Neural progenitor cell (in vitro differentiated cells): ENCODE measurements around the gene BRINP3. TPM values are rescaled to one million over a fixed set of nuclear protein-coding genes. Genes with fewer than 3 reads are reported as not detected.

Source experiments
- DNase-seq: peaks from one replicate; pipeline ENCODE4 v3.0.0-alpha.2; 2016; ENCODE audit warnings: low spot score
- H2AFZ ChIP-seq: fragments of 200-600 bp; sonication (generic); replicated peaks from 2 replicates; pipeline ENCODE4 v1.6.1; 2016; ENCODE audit warnings: antibody characterized with exemption
- H3F3A ChIP-seq: fragments of 200-600 bp; sonication (generic); 2 replicates; pipeline ENCODE4 v1.6.1; 2016; ENCODE audit warnings: antibody characterized with exemption, low read depth
- H3K27ac ChIP-seq: fragments of 200-600 bp; sonication (generic); 2 replicates; pipeline ENCODE4 v1.5.1; 2016; ENCODE audit warnings: mild to moderate bottlenecking
- H3K27me3 ChIP-seq: fragments of 200-600 bp; sonication (generic); 2 replicates; pipeline ENCODE4 v1.6.1; 2016; ENCODE audit warnings: mild to moderate bottlenecking, moderate library complexity
- H3K36me3 ChIP-seq: fragments of 200-600 bp; sonication (generic); 2 replicates; pipeline ENCODE4 v1.5.1; 2016
- H3K4me1 ChIP-seq: fragments of 200-600 bp; sonication (generic); 2 replicates; pipeline ENCODE4 v1.6.1; 2016; ENCODE audit warnings: mixed run types
- H3K4me2 ChIP-seq: fragments of 200-600 bp; sonication (generic); 2 replicates; pipeline ENCODE4 v1.6.1; 2016
- H3K4me3 ChIP-seq: fragments of 200-600 bp; sonication (generic); 2 replicates; pipeline ENCODE4 v1.5.1; 2016
- H3K79me2 ChIP-seq: fragments of 200-600 bp; sonication (generic); 2 replicates; pipeline ENCODE4 v1.6.1; 2016; ENCODE audit warnings: low read depth
- H3K9ac ChIP-seq: fragments of 200-600 bp; sonication (generic); 2 replicates; pipeline ENCODE4 v1.6.1; 2016
- H3K9me3 ChIP-seq: fragments of 200-600 bp; sonication (generic); 2 replicates; pipeline ENCODE4 v1.5.1; 2016; ENCODE audit warnings: low read depth
- H4K20me1 ChIP-seq: fragments of 200-600 bp; sonication (generic); 2 replicates; pipeline ENCODE4 v1.6.1; 2016; ENCODE audit warnings: low read depth
- H3K27ac Mint-ChIP-seq: 3 replicates; pipeline ENCODE4 v1.8.0; 2021; ENCODE audit warnings: mixed read lengths
- H3K27me3 Mint-ChIP-seq: 2 replicates; pipeline ENCODE4 v1.8.0; 2022; ENCODE audit warnings: low read depth, mild to moderate bottlenecking, inconsistent platforms, moderate library complexity, mixed read lengths; ENCODE audit not compliant: insufficient read depth
- H3K36me3 Mint-ChIP-seq: 3 replicates; pipeline ENCODE4 v1.8.0; 2021; ENCODE audit warnings: mixed read lengths
- H3K4me1 Mint-ChIP-seq: 3 replicates; pipeline ENCODE4 v1.8.0; 2021; ENCODE audit warnings: mixed read lengths
- H3K4me3 Mint-ChIP-seq: 3 replicates; pipeline ENCODE4 v1.8.0; 2021; ENCODE audit warnings: mild to moderate bottlenecking, moderate library complexity, mixed read lengths
- H3K9me3 Mint-ChIP-seq: 3 replicates; pipeline ENCODE4 v1.8.0; 2020; ENCODE audit warnings: mixed read lengths
- EZH2 ChIP-seq: fragments of 200-600 bp; sonication (generic); IDR thresholded peaks from 2 replicates; pipeline ENCODE4 v1.6.1; 2017; ENCODE audit warnings: antibody characterized with exemption, mild to moderate bottlenecking, moderate library complexity
- EZH2phosphoT487 ChIP-seq: fragments of 200-600 bp; sonication (generic); IDR thresholded peaks from 2 replicates; pipeline ENCODE4 v1.6.1; 2017; ENCODE audit warnings: antibody characterized with exemption
- total RNA-seq: library from RNA; depleted of rRNA; stranded (reverse); fragments of >200 nt; gene quantifications from 2 replicates; pipeline ENCODE4 v1.2.3, GENCODE V29; 2015; ENCODE audit warnings: low replicate concordance
- TF ChIP-seq, protein P1 (sequence below): fragments of 200-600 bp; sonication (generic); IDR thresholded peaks from 2 replicates; pipeline ENCODE4 v1.5.1; 2017; ENCODE audit warnings: antibody characterized with exemption, mild to moderate bottlenecking

The BRINP3 gene
- total RNA-seq, 1 donor from 2014 or later, result not detected

DNA sequence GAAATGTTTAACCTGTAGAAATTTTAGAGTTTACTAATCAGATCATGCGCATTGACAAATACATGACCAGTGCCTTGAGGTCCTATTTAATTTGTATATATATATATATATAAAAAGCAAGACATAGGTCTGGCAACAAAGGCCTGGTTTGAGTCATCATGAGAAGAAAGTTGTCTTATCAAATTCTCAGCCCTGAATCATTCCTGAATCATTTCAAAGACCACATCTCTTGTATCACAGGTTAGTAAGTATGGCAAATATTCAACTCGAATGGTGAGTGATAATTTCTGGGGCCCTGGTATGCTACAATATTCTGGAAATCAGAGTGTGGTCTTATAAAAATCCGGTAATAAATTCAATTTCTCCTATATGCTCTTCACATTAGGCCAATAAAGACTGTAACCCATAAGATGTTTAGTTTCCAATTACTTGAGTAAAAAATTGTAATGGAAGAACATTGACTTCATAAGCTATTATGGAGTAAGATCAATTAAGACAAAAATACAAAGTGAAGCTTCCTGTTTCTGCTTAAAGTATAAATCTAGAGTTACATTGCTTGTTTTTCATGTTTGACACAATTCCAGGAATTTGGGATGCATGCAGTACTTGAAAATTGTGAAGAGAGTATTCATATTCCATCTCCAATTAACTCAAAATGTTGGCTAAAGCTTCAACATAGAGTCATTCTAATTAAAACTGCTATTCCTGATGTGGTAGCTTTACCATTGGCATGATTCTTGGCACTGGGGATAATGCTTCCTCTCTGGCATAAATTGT, 309.4 kb downstream of the BRINP3 start:
- H3K9me3 ChIP-seq, result no peaks in the 10 kb centered on the region
- no peaks in the 10 kb centered on the region for H3K79me2 ChIP-seq
- no peaks in the 10 kb centered on the region for H3F3A ChIP-seq
- Mint-ChIP-seq H3K4me1 (peaks cover 6% of the 10 kb centered on the region), H3K36me3 (no peaks in the 10 kb centered on the region), H3K4me3 (no peak overlapping the region), H3K9me3 (no peaks in the 10 kb centered on the region), H3K27ac (no peak overlapping the region), H3K27me3 (no peaks in the 10 kb centered on the region)
- H3K4me2 ChIP-seq, result no peak overlapping the region
- no peak for DNase-seq
- TF ChIP-seq, protein P1, sequence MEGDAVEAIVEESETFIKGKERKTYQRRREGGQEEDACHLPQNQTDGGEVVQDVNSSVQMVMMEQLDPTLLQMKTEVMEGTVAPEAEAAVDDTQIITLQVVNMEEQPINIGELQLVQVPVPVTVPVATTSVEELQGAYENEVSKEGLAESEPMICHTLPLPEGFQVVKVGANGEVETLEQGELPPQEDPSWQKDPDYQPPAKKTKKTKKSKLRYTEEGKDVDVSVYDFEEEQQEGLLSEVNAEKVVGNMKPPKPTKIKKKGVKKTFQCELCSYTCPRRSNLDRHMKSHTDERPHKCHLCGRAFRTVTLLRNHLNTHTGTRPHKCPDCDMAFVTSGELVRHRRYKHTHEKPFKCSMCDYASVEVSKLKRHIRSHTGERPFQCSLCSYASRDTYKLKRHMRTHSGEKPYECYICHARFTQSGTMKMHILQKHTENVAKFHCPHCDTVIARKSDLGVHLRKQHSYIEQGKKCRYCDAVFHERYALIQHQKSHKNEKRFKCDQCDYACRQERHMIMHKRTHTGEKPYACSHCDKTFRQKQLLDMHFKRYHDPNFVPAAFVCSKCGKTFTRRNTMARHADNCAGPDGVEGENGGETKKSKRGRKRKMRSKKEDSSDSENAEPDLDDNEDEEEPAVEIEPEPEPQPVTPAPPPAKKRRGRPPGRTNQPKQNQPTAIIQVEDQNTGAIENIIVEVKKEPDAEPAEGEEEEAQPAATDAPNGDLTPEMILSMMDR, result no peak
- no peak for TF ChIP-seq EZH2phosphoT487
- TF ChIP-seq EZH2, result no peak
- no peaks in the 10 kb centered on the region for H3K36me3 ChIP-seq
- no peak overlapping the region for H3K27ac ChIP-seq
- H3K27me3 ChIP-seq, result no peaks in the 10 kb centered on the region
- no peak overlapping the region for H3K9ac ChIP-seq
- no peaks in the 10 kb centered on the region for H3K4me1 ChIP-seq
- H2AFZ ChIP-seq, result no peak overlapping the region
- H4K20me1 ChIP-seq, result no peaks in the 10 kb centered on the region
- no peak overlapping the region for H3K4me3 ChIP-seq

GRCh38 chr1:190159146-190159545, 318.5 kb downstream of the BRINP3 start:
- Mint-ChIP-seq H3K4me1 (no peaks in the 10 kb centered on the region), H3K36me3 (no peaks in the 10 kb centered on the region), H3K27ac (no peak overlapping the region), H3K27me3 (no peaks in the 10 kb centered on the region), H3K4me3 (no peak overlapping the region), H3K9me3 (no peaks in the 10 kb centered on the region)
- no peaks in the 10 kb centered on the region for H3F3A ChIP-seq
- H3K27ac ChIP-seq, result no peak overlapping the region
- H3K4me2 ChIP-seq, result no peak overlapping the region
- H3K4me3 ChIP-seq, result no peak overlapping the region
- H3K9ac ChIP-seq, result no peak overlapping the region
- peaks cover 5% of the 10 kb centered on the region for H3K4me1 ChIP-seq
- no peaks in the 10 kb centered on the region for H3K27me3 ChIP-seq
- DNase-seq, result no peak
- H3K79me2 ChIP-seq, result no peaks in the 10 kb centered on the region
- no peaks in the 10 kb centered on the region for H3K9me3 ChIP-seq
- no peaks in the 10 kb centered on the region for H3K36me3 ChIP-seq
- no peaks in the 10 kb centered on the region for H4K20me1 ChIP-seq
- TF ChIP-seq EZH2phosphoT487 (no peak), EZH2 (no peak)
- TF ChIP-seq, protein P1, result no peak
- no peak overlapping the region for H2AFZ ChIP-seq

GRCh38 chr1:190154744-190155143, 322.9 kb downstream of the BRINP3 start:
- DNase-seq, result no peak
- H3K36me3 ChIP-seq, result no peaks in the 10 kb centered on the region
- Mint-ChIP-seq H3K36me3 (no peaks in the 10 kb centered on the region), H3K27me3 (no peaks in the 10 kb centered on the region), H3K4me1 (no peaks in the 10 kb centered on the region), H3K9me3 (no peaks in the 10 kb centered on the region), H3K4me3 (no peak overlapping the region), H3K27ac (no peak overlapping the region)
- H3K27me3 ChIP-seq, result no peaks in the 10 kb centered on the region
- no peak overlapping the region for H3K9ac ChIP-seq
- no peaks in the 10 kb centered on the region for H3F3A ChIP-seq
- no peaks in the 10 kb centered on the region for H3K9me3 ChIP-seq
- no peak overlapping the region for H3K4me2 ChIP-seq
- H2AFZ ChIP-seq, result no peak overlapping the region
- no peaks in the 10 kb centered on the region for H4K20me1 ChIP-seq
- peaks cover 5% of the 10 kb centered on the region for H3K4me1 ChIP-seq
- H3K27ac ChIP-seq, result no peak overlapping the region
- TF ChIP-seq, protein P1, result no peak
- TF ChIP-seq EZH2, result no peak
- no peak for TF ChIP-seq EZH2phosphoT487
- H3K79me2 ChIP-seq, result no peaks in the 10 kb centered on the region
- H3K4me3 ChIP-seq, result no peak overlapping the region
